ENCODE measurements around the gene EFCAB10.
"Not testable (repeated sequence)": the region's sequence is repeated elsewhere in the genome, so short reads cannot be mapped to it uniquely, and the experiment has no call there.

The EFCAB10 gene

GRCh38 chr7:105527737-105528136 lies 53.6 kb downstream of the EFCAB10 start:
- DNase-seq, result not testable (repeated sequence)

DNA sequence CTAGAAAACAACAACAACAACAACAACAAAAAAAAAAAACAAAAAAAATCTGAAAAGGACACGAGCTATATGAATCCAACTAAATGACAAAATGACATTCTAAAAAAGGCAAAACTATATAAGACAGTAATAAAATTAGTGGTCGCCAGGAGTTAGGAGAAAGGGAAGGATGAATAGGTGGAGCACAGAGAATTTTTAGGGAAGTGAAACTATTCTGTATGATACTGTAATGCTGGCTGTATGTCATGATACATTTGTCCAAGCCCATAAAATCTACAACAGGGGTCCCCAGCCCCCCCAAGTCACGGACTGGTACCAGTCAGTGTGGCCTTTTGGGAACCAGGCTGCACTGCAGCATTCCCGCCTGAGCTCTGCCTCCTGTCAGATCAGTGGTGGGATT lies 56.5 kb downstream of the EFCAB10 start:
- DNase-seq, result no peak

- not testable (repeated sequence) for DNase-seq
Observed at GRCh38 chr7:105524423-105524822, 56.9 kb downstream of the EFCAB10 start.

DNA sequence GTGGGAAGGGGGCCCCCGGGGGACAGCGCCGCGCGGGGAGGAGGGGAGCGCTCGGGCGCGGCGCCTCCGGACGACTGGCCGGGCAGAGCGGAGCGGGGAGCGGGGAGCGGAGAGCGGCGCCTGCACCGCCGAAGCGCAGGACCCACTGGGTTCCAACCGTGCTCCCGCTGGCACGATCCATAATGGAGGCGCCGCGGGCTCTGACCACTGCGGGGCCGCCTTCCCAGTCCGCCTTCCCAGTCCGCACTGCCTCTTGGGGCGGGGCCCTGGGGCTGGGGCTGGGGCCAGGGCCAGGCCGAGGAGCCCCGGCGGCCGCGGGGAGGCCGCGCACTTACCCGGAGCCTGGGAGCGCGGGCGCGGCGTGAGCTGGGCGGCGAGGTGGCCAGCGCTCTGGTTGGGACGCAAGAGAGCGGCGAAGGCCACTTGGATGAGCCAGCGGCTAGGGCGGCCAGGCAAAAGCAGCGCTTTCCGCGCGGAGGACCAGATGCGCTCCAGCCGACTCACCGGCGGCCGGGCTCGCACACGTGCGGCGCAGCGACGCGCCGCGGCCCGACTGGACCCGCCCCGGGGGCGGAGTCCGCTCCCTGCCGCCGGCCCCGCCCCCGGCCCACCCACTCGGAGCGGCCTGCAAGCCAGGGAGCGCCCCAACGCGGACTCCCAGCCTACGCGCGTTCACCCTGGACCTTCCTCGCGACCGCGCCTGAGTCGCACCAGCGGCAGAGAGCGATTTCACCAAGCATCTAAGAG lies 59.4 kb downstream of the EFCAB10 start, which contains the start of gene PUS7:
PUS7 (minus strand) TSS at position 555 of the 747 bp plus-strand sequence. CDS start 13,759 bp downstream, outside the sequence.
- peak; percentile 82 to 85 for DNase-seq

DNA sequence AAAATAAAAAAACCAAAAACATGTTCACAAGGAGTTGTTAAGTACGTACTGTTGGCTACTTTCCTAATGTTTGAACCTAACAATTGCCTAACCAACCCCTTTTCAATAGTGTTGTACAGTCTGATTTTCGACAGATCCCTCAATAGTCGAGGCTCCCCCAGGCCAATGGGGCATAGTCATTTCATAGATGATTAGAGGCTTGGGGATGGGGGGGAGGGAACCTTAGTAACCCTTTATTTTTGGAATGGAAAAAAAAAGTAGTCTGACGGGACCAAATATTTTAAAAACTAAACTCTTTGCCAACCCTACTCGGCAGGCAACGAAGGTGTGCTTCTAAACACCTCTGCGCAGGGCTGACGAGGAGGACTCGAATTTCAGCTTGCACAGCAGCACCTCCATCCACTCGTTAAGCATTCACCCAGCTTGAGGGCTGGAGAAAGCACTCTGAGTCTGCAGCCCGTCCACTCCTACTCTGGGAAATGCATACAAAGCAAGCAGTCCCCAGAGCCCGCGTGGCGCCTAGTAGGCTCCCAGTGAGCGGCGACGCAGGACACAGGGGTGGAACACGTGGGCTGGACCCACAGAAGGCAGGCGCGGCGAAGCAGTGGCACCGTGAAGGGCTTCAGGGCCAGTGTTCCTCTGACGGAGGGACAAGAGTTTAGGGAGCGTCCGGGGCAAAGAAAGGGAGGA lies 60.1 kb downstream of the EFCAB10 start:
- DNase-seq, result peak; percentile 27 to 33

DNA sequence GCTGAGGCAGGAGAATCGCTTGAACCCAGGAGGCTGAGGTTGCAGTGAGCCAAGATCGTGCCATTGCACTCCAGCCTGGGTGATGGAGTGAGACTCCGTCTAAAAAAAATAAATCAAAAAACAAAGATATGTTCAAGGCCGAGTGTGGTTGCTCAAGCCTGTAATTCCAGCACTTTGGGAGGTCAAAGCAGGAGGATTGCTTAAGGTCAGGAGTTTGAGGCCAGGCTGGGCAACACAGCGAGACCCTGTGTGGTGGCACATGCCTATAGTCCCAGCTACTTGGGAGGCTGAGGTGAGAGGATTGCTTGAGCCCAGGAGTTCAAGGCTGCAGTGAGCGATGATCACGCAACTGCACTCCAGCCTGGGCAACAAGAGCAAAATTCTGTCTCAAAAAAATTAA lies 60.7 kb downstream of the EFCAB10 start:
- DNase-seq, result not testable (repeated sequence)

- DNase-seq, result no peak
Observed at GRCh38 chr7:105519353-105519752, 61.9 kb downstream of the EFCAB10 start.

DNA sequence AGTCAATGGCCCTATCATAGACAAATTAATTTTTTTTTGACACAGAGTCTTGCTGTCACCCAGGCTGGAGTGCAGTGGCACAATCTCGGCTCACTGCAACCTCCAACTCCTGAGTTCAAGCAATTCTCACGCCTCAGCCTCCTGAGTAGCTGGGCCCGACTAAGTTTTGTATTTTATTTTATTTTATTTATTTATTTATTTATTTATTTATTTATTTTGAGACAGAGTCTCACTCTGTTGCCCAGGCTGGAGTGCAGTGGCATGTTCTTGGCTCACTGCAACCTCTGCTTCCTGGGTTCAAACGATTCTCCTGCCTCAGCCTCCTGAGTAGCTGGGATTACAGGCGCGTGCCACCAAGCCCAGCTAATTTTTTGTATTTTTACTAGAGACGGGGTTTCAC lies 65.7 kb downstream of the EFCAB10 start:
- not testable (repeated sequence) for DNase-seq
